GM21528 (cell line): ENCODE results near the gene AUNIP.
"Not testable (repeated sequence)": the region's sequence is repeated elsewhere in the genome, so short reads cannot be mapped to it uniquely, and the experiment has no call there.

Experiments used
- ATAC-seq: cut with Tn5 transposase; IDR thresholded peaks from one replicate; pipeline ENCODE4 v1.9.1; 2021; ENCODE audit warnings: mild to moderate bottlenecking, moderate library complexity; ENCODE audit not compliant: unreplicated experiment, low FRiP score

The AUNIP gene

GRCh38 chr1:25869909-25870606 lies 10.8 kb upstream of the AUNIP start:
- ATAC-seq: no peak

- ATAC-seq: no peak
These were observed 8.1 kb upstream of the AUNIP start for GRCh38 chr1:25867210-25867991.

GRCh38 chr1:25866288-25866687 lies 7.0 kb upstream of the AUNIP start:
- no peak for ATAC-seq

GRCh38 chr1:25864434-25864833 lies 5.2 kb upstream of the AUNIP start:
- ATAC-seq: no peak

- no peak for ATAC-seq
These were observed 4.4 kb upstream of the AUNIP start for GRCh38 chr1:25863486-25864262.

- ATAC-seq: no peak
These were observed 3.7 kb upstream of the AUNIP start for GRCh38 chr1:25862785-25863485.

- ATAC-seq: no peak
These were observed 2.3 kb upstream of the AUNIP start for GRCh38 chr1:25861316-25862286.

GRCh38 chr1:25858494-25858893 lies 763 bp downstream of the AUNIP start:
- no peak for ATAC-seq

GRCh38 chr1:25856856-25857255 lies 2.4 kb downstream of the AUNIP start:
- no peak for ATAC-seq

- ATAC-seq: no peak
These were observed 4.7 kb downstream of the AUNIP start for GRCh38 chr1:25854554-25854953.

- no peak for ATAC-seq
These were observed 10.7 kb downstream of the AUNIP start for GRCh38 chr1:25848531-25848930.

- no peak for ATAC-seq
These were observed 11.3 kb downstream of the AUNIP start for GRCh38 chr1:25847929-25848328.

- no peak for ATAC-seq
These were observed 13.6 kb downstream of the AUNIP start for GRCh38 chr1:25845664-25846063.

- no peak for ATAC-seq
These were observed 14.5 kb downstream of the AUNIP start for GRCh38 chr1:25844536-25845337.

GRCh38 chr1:25843483-25843882 lies 15.8 kb downstream of the AUNIP start:
- ATAC-seq: no peak

GRCh38 chr1:25839808-25840207 lies 19.4 kb downstream of the AUNIP start:
- not testable (repeated sequence) for ATAC-seq

GRCh38 chr1:25837262-25837875 lies 21.9 kb downstream of the AUNIP start:
- ATAC-seq: no peak

- ATAC-seq: no peak
These were observed 22.6 kb downstream of the AUNIP start for GRCh38 chr1:25836695-25837094.
